ENCODE results near the gene LRRC47. TPM values are rescaled to one million over a fixed set of nuclear protein-coding genes. Genes with fewer than 3 reads are reported as not detected.

The LRRC47 gene
- total RNA-seq, 1 donor from 2014 or later, result 34.2 TPM

GRCh38 chr1:3774276-3774945 lies 21.9 kb downstream of the LRRC47 start:
- no peak overlapping the region for H3K4me3 ChIP-seq
- peaks cover 7% of the 10 kb centered on the region for H3K36me3 ChIP-seq
- DNase-seq (no peak), ATAC-seq (no peak)
- H3K4me1 ChIP-seq, result peaks cover 13% of the 10 kb centered on the region
- no peak overlapping the region for H3K27ac ChIP-seq
- no peaks in the 10 kb centered on the region for H3K9me3 ChIP-seq
- no peak for TF ChIP-seq CTCF (IDR thresholded peaks at IDR 0.05)
- intact Hi-C loops (cut with DNase I), result no loop called here
- no peaks in the 10 kb centered on the region for H3K27me3 ChIP-seq

- Histone ChIP-seq H3K27me3 (no peaks in the 10 kb centered on the region), H3K36me3 (peaks cover under 1% of the 10 kb centered on the region), H3K4me1 (peaks cover 13% of the 10 kb centered on the region), H3K9me3 (no peaks in the 10 kb centered on the region), H3K4me3 (peak overlapping the region; percentile 61), H3K27ac (no peak overlapping the region)
- no peak for TF ChIP-seq CTCF (IDR thresholded peaks at IDR 0.05)
- intact Hi-C loops (cut with DNase I), result no loop called here
- no peak for DNase-seq
- no peak for ATAC-seq
These were observed 22.6 kb downstream of the LRRC47 start for GRCh38 chr1:3773572-3774275.

- peaks cover 13% of the 10 kb centered on the region for H3K4me1 ChIP-seq
These were observed 23.4 kb downstream of the LRRC47 start, which contains the start of gene SMIM1 for GRCh38 chr1:3772715-3773571. Gene SMIM1, plus strand, starts transcription at chr1:3772749. Its CDS starts 2,625 bp downstream, at chr1:3775374.

GRCh38 chr1:3772027-3772714 lies 24.1 kb downstream of the LRRC47 start:
- Histone ChIP-seq H3K27me3 (no peaks in the 10 kb centered on the region), H3K4me3 (peak overlapping the region; percentile 61), H3K9me3 (no peaks in the 10 kb centered on the region), H3K4me1 (peaks cover 13% of the 10 kb centered on the region), H3K27ac (peak overlapping the region; percentile 63), H3K36me3 (no peaks in the 10 kb centered on the region)
- peak; percentile 88 for ATAC-seq
- no peak for TF ChIP-seq CTCF (IDR thresholded peaks at IDR 0.05)
- intact Hi-C loops (cut with DNase I), result no loop called here
- DNase-seq, result peak; percentile 97

More at GRCh38 chr1:3772715-3773571, 23.4 kb downstream of the LRRC47 start, which contains the start of gene SMIM1:
- DNase-seq, result peak; percentile 75
- Histone ChIP-seq H3K9me3 (no peaks in the 10 kb centered on the region), H3K27me3 (no peaks in the 10 kb centered on the region), H3K27ac (peak within 1 kb of the TSS; percentile 63), H3K4me3 (peak within 1 kb of the TSS; percentile 61), H3K36me3 (no peaks in the 10 kb centered on the region)
- intact Hi-C loops (cut with DNase I), result no loop called here
- peak; percentile 3 for ATAC-seq
- no peak for TF ChIP-seq CTCF (IDR thresholded peaks at IDR 0.05)
